ENCODE measurements around the gene MKNK1.
A peak's percentile ranks its signal among the peaks of the same experiment; 100 is the strongest.

The MKNK1 gene

GRCh38 chr1:46601257-46602007 is 2.6 kb downstream of the MKNK1 start:
- Histone ChIP-seq H3K4me1 (ENCODE audit: control insufficient read depth, insufficient read depth, low read length) (peaks cover 2% of the 10 kb centered on the region; the same call in 1 of the 2 replicates), H3K27ac (ENCODE audit: extremely low read depth, low read depth, low read length) (no peak overlapping the region), H3K36me3 (ENCODE audit: control insufficient read depth in 2 of 2, insufficient read depth in 1 of 2, low read length in 2 of 2) (no peaks in the 10 kb centered on the region), H3K9me3 (ENCODE audit: control insufficient read depth, insufficient read depth, low read depth, low read length) (no peaks in the 10 kb centered on the region), H3K4me3 (ENCODE audit: low read depth, low read length) (no peak overlapping the region)
- POLR2A ChIA-PET, result interaction anchor here (1.0 kb wide), 1 partner anchor 15 kb away, joined by 3 read pairs; the partner anchor contains the start of gene MOB3C
- CTCF ChIA-PET, result interaction anchor here (0.6 to 1.2 kb wide), 3 partner anchors 21 to 164 kb away, joined by 3 to 5 read pairs (median 3); no protein-coding TSS in a partner anchor
- TF ChIP-seq OVOL3 (tag by site-specific recombination; IDR thresholded peaks at IDR 0.05) (no peak), PRDM10 (tag by site-specific recombination; IDR thresholded peaks at IDR 0.05) (0 out of 2 replicates have a peak, but pooled peaks have one; percentile 20)

GRCh38 chr1:46599059-46599970 is 4.8 kb downstream of the MKNK1 start:
- ChIA-PET POLR2A (no interaction called here), CTCF (interaction anchor here (0.5 to 0.7 kb wide), 2 partner anchors 144 to 157 kb away, joined by 3 read pairs; no protein-coding TSS in a partner anchor)
- Histone ChIP-seq H3K4me1 (ENCODE audit: control insufficient read depth, insufficient read depth, low read length) (no peaks in the 10 kb centered on the region), H3K4me3 (ENCODE audit: low read depth, low read length) (no peak overlapping the region), H3K27ac (ENCODE audit: extremely low read depth, low read depth, low read length) (no peak overlapping the region), H3K36me3 (ENCODE audit: control insufficient read depth in 2 of 2, insufficient read depth in 1 of 2, low read length in 2 of 2) (peaks cover 0 to 1% of the 10 kb centered on the region in 2 experiments; a peak in 1 of 3 replicates), H3K9me3 (ENCODE audit: control insufficient read depth, insufficient read depth, low read depth, low read length) (no peaks in the 10 kb centered on the region)
- TF ChIP-seq ZFHX2 (tag by site-specific recombination; conservative IDR thresholded peaks at IDR 0.05) (0 out of 2 replicates have a peak, but pooled peaks have one; percentile 9), TCF7L2 (IDR thresholded peaks at IDR 0.05; ENCODE audit: borderline replicate concordance, low read depth, low read length) (no peak)

GRCh38 chr1:46596846-46597245 is 7.2 kb downstream of the MKNK1 start:
- Histone ChIP-seq H3K36me3 (ENCODE audit: control insufficient read depth in 2 of 2, insufficient read depth in 1 of 2, low read length in 2 of 2) (peaks cover 7 to 24% of the 10 kb centered on the region in 2 experiments), H3K27ac (ENCODE audit: extremely low read depth, low read depth, low read length) (no peak overlapping the region), H3K9me3 (ENCODE audit: control insufficient read depth, insufficient read depth, low read depth, low read length) (no peaks in the 10 kb centered on the region), H3K4me1 (ENCODE audit: control insufficient read depth, insufficient read depth, low read length) (no peaks in the 10 kb centered on the region), H3K4me3 (ENCODE audit: low read depth, low read length) (no peak overlapping the region)
- POLR2A ChIA-PET, result no interaction called here
- CTCF ChIA-PET, result no interaction called here
- no peak for TF ChIP-seq ZNF561 (tag by site-specific recombination; IDR thresholded peaks at IDR 0.05; ENCODE audit: borderline replicate concordance)
- no peak for TF ChIP-seq CTCF (tag by site-specific recombination; IDR thresholded peaks at IDR 0.05)
- no peak for TF ChIP-seq ZNF394 (tag by site-specific recombination; IDR thresholded peaks at IDR 0.05; ENCODE audit: borderline replicate concordance)
- TF ChIP-seq ZNF121 (tag by site-specific recombination; IDR thresholded peaks at IDR 0.05), result no peak
- TF ChIP-seq ZNF10 (tag by site-specific recombination; IDR thresholded peaks at IDR 0.05), result no peak
- TF ChIP-seq ZNF830 (tag by site-specific recombination; IDR thresholded peaks at IDR 0.05; ENCODE audit: low read depth), result no peak
- no peak for TF ChIP-seq ZFP3 (tag by site-specific recombination; IDR thresholded peaks at IDR 0.05; ENCODE audit: low read depth)
- no peak for TF ChIP-seq AEBP2 (tag by site-specific recombination; IDR thresholded peaks at IDR 0.05; ENCODE audit: borderline replicate concordance)
- no peak for TF ChIP-seq MZF1 (tag by site-specific recombination; IDR thresholded peaks at IDR 0.05; ENCODE audit: borderline replicate concordance)
- no peak for TF ChIP-seq ZNF24 (tag by site-specific recombination; IDR thresholded peaks at IDR 0.05)
- no peak for TF ChIP-seq OSR2 (tag by site-specific recombination; IDR thresholded peaks at IDR 0.05)
- TF ChIP-seq ZNF488 (tag by site-specific recombination; IDR thresholded peaks at IDR 0.05), result no peak
- no peak for TF ChIP-seq ZNF202 (tag by site-specific recombination; IDR thresholded peaks at IDR 0.05; ENCODE audit: borderline replicate concordance)
- TF ChIP-seq KLF17 (tag by site-specific recombination; IDR thresholded peaks at IDR 0.05), result no peak

Data from HEK293 (cell line).